WTC11 (cell line): ENCODE data around the gene PRKCZ. TPM values are rescaled to one million over a fixed set of nuclear protein-coding genes. Genes with fewer than 3 reads are reported as not detected.

Experiments used
- ATAC-seq: fragments of 200-7000 bp; cut with Tn5 transposase; 2 replicates; pipeline ENCODE4 v1.10.0; 2021; ENCODE audit warnings: mild to moderate bottlenecking, moderate library complexity
- CTCF ChIA-PET: fragments of 300-600 bp; sonication (Branson Sonifier 250); formaldehyde crosslinking; loops from one replicate; lab custom pipeline; 2021; ENCODE audit warnings: antibody characterized with exemption; lab: Charles Lee
- POLR2A ChIA-PET: fragments of 350-600 bp; sonication (Branson Sonifier 250); formaldehyde crosslinking; loops from one replicate; lab custom pipeline; 2021; ENCODE audit warnings: antibody characterized with exemption; lab: Charles Lee
- DNase-seq: peaks from one replicate; pipeline ENCODE4 v3.0.0; 2021; ENCODE audit warnings: low spot score
- H3K27ac Mint-ChIP-seq: 2 replicates; pipeline ENCODE4 v1.8.0; 2021; ENCODE audit warnings: mixed read lengths
- H3K27me3 Mint-ChIP-seq: 2 replicates; pipeline ENCODE4 v1.8.0; 2021; ENCODE audit warnings: low read depth, mild to moderate bottlenecking, moderate library complexity, mixed read lengths
- H3K36me3 Mint-ChIP-seq: 2 replicates; pipeline ENCODE4 v1.8.0; 2021; ENCODE audit warnings: mixed read lengths
- H3K4me1 Mint-ChIP-seq: 2 replicates; pipeline ENCODE4 v1.8.0; 2022; ENCODE audit warnings: mixed read lengths
- H3K4me3 Mint-ChIP-seq: 2 replicates; pipeline ENCODE4 v1.8.0; 2021; ENCODE audit warnings: mild to moderate bottlenecking, moderate library complexity, mixed read lengths
- H3K9me3 Mint-ChIP-seq: 2 replicates; pipeline ENCODE4 v1.8.0; 2021; ENCODE audit warnings: mixed read lengths
- AR ChIP-seq: fragments of 250-450 bp; sonication (Bioruptor Pico); IDR thresholded peaks from 2 replicates; pipeline ENCODE4 v1.9.0; 2021; ENCODE audit warnings: mild to moderate bottlenecking
- ATF2 ChIP-seq: sonication (generic); formaldehyde crosslinking; IDR thresholded peaks from 2 replicates; pipeline ENCODE4 v1.8.1; 2022; ENCODE audit warnings: low read depth, missing genetic modification reagents, borderline replicate concordance
- GTF2I ChIP-seq: fragments of 250-450 bp; sonication (Bioruptor Pico); conservative IDR thresholded peaks from 2 replicates; pipeline ENCODE4 v1.4.0; 2021; ENCODE audit warnings: mild to moderate bottlenecking
- NFATC4 ChIP-seq: fragments of 250-450 bp; sonication (Bioruptor Pico); IDR thresholded peaks from 2 replicates; pipeline ENCODE4 v1.9.0; 2021; ENCODE audit warnings: mild to moderate bottlenecking
- NFYB ChIP-seq: sonication (generic); formaldehyde crosslinking; conservative IDR thresholded peaks from 2 replicates; pipeline ENCODE4 v1.8.0; 2022; ENCODE audit warnings: low read depth, missing genetic modification reagents
- NR1H2 ChIP-seq: sonication (generic); formaldehyde crosslinking; IDR thresholded peaks from 2 replicates; pipeline ENCODE4 v1.9.0; 2021; ENCODE audit warnings: mild to moderate bottlenecking, moderate library complexity, missing genetic modification reagents
- NR2C2 ChIP-seq: sonication (generic); formaldehyde crosslinking; IDR thresholded peaks from 2 replicates; pipeline ENCODE4 v1.8.0; 2022; ENCODE audit warnings: mild to moderate bottlenecking, missing genetic modification reagents
- NR3C1 ChIP-seq: sonication (generic); formaldehyde crosslinking; conservative IDR thresholded peaks from 2 replicates; pipeline ENCODE4 v1.8.1; 2023; ENCODE audit warnings: low read depth, mild to moderate bottlenecking, missing genetic modification reagents
- PRRX2 ChIP-seq: fragments of 250-450 bp; sonication (Bioruptor Pico); IDR thresholded peaks from 2 replicates; pipeline ENCODE4 v1.8.0; 2021; ENCODE audit warnings: mild to moderate bottlenecking
- SOX15 ChIP-seq: fragments of 250-450 bp; sonication (Bioruptor Pico); IDR thresholded peaks from 2 replicates; pipeline ENCODE4 v1.9.0; 2021; ENCODE audit warnings: mild to moderate bottlenecking
- ZBTB21 ChIP-seq: sonication (generic); formaldehyde crosslinking; IDR thresholded peaks from 2 replicates; pipeline ENCODE4 v1.8.1; 2023; ENCODE audit warnings: mild to moderate bottlenecking, missing genetic modification reagents, borderline replicate concordance
- ZNF423 ChIP-seq: fragments of 250-450 bp; sonication (Bioruptor Pico); IDR thresholded peaks from 2 replicates; pipeline ENCODE4 v2.1.2; 2022; ENCODE audit warnings: mild to moderate bottlenecking, moderate library complexity
- ZNF671 ChIP-seq: fragments of 250-450 bp; sonication (Bioruptor Pico); IDR thresholded peaks from 2 replicates; pipeline ENCODE4 v1.8.0; 2021; ENCODE audit warnings: mild to moderate bottlenecking
- total RNA-seq: library from RNA; stranded (reverse); gene quantifications from 3 replicates; pipeline ENCODE4 v1.2.3, GENCODE V29; 2021
- TF ChIP-seq, protein P1 (sequence below): sonication (generic); formaldehyde crosslinking; IDR thresholded peaks from 2 replicates; pipeline ENCODE4 v1.8.1; 2023; ENCODE audit warnings: mild to moderate bottlenecking, moderate library complexity, missing genetic modification reagents
- TF ChIP-seq, protein P2 (sequence below): sonication (generic); formaldehyde crosslinking; IDR thresholded peaks from 2 replicates; pipeline ENCODE4 v1.8.0; 2023; ENCODE audit warnings: missing genetic modification reagents
- TF ChIP-seq, protein P3 (sequence below): sonication (generic); formaldehyde crosslinking; IDR thresholded peaks from 2 replicates; pipeline ENCODE4 v1.8.0; 2022; ENCODE audit warnings: missing genetic modification reagents

Gene PRKCZ
- total RNA-seq, 1 experiment from 2014 or later = 52.5 TPM

DNA sequence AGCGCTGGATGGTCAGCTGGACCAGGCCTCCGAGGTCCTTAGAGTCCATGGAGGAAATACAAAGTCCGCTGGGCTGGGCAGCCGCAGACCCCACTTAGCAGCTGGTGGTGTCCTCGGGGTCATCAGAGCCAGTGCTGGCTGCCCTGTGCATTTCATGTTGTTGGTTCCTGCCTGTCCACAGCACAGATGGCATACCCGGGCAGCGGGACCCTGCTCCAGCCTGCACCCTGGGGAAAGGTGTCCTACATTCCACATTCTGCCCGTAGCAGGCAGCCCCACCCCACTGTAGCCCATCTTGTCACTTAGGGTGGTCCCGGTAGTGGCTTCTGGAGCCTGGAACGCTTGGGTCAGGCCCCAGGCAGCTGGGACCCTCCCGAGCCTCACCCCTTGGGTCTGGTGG, 19.8 kb downstream of the PRKCZ start (continued):
- TF ChIP-seq, protein P1, sequence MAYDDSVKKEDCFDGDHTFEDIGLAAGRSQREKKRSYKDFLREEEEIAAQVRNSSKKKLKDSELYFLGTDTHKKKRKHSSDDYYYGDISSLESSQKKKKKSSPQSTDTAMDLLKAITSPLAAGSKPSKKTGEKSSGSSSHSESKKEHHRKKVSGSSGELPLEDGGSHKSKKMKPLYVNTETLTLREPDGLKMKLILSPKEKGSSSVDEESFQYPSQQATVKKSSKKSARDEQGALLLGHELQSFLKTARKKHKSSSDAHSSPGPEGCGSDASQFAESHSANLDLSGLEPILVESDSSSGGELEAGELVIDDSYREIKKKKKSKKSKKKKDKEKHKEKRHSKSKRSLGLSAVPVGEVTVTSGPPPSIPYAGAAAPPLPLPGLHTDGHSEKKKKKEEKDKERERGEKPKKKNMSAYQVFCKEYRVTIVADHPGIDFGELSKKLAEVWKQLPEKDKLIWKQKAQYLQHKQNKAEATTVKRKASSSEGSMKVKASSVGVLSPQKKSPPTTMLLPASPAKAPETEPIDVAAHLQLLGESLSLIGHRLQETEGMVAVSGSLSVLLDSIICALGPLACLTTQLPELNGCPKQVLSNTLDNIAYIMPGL (CRISPR knock-in tag) = no peak
- no peak for TF ChIP-seq ZNF423
- TF ChIP-seq ZBTB21 (CRISPR knock-in tag) = no peak
- no peak for TF ChIP-seq AR (CRISPR knock-in tag)
- no peak for TF ChIP-seq NR3C1 (CRISPR knock-in tag)
- TF ChIP-seq NFATC4 (CRISPR knock-in tag) = no peak
- TF ChIP-seq SOX15 = no peak
- no peak for TF ChIP-seq NR1H2 (CRISPR knock-in tag)
- TF ChIP-seq ATF2 (CRISPR knock-in tag) = no peak
- TF ChIP-seq NR2C2 (CRISPR knock-in tag) = no peak
- TF ChIP-seq ZNF671 = no peak
- TF ChIP-seq, protein P2, sequence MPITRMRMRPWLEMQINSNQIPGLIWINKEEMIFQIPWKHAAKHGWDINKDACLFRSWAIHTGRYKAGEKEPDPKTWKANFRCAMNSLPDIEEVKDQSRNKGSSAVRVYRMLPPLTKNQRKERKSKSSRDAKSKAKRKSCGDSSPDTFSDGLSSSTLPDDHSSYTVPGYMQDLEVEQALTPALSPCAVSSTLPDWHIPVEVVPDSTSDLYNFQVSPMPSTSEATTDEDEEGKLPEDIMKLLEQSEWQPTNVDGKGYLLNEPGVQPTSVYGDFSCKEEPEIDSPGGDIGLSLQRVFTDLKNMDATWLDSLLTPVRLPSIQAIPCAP = no peak

- no peak for DNase-seq
- CTCF ChIA-PET = interaction anchor here (0.9 to 2.0 kb wide), 5 partner anchors 21 to 124 kb away, joined by 3 to 9 read pairs (median 5); partner anchors contain the start of gene FAAP20
Observed at GRCh38 chr1:2070800-2071530, 20.8 kb downstream of the PRKCZ start.

More at GRCh38 chr1:2070800-2071530, 20.8 kb downstream of the PRKCZ start:
- no peak for ATAC-seq
- H3K27me3 Mint-ChIP-seq = no peaks in the 10 kb centered on the region
- no peak overlapping the region for H3K4me3 Mint-ChIP-seq
- peaks cover 7% of the 10 kb centered on the region; the same call in 1 of the 2 replicates for H3K36me3 Mint-ChIP-seq
- POLR2A ChIA-PET = interaction anchor here (0.7 kb wide), 1 partner anchor 119 kb away, joined by 3 read pairs; no protein-coding TSS in a partner anchor
- H3K4me1 Mint-ChIP-seq = peaks cover 19% of the 10 kb centered on the region
- H3K9me3 Mint-ChIP-seq = no peaks in the 10 kb centered on the region
- H3K27ac Mint-ChIP-seq = no peak overlapping the region
- TF ChIP-seq PRRX2 (CRISPR knock-in tag) = no peak
- TF ChIP-seq GTF2I (CRISPR knock-in tag) = no peak
- TF ChIP-seq, protein P3, sequence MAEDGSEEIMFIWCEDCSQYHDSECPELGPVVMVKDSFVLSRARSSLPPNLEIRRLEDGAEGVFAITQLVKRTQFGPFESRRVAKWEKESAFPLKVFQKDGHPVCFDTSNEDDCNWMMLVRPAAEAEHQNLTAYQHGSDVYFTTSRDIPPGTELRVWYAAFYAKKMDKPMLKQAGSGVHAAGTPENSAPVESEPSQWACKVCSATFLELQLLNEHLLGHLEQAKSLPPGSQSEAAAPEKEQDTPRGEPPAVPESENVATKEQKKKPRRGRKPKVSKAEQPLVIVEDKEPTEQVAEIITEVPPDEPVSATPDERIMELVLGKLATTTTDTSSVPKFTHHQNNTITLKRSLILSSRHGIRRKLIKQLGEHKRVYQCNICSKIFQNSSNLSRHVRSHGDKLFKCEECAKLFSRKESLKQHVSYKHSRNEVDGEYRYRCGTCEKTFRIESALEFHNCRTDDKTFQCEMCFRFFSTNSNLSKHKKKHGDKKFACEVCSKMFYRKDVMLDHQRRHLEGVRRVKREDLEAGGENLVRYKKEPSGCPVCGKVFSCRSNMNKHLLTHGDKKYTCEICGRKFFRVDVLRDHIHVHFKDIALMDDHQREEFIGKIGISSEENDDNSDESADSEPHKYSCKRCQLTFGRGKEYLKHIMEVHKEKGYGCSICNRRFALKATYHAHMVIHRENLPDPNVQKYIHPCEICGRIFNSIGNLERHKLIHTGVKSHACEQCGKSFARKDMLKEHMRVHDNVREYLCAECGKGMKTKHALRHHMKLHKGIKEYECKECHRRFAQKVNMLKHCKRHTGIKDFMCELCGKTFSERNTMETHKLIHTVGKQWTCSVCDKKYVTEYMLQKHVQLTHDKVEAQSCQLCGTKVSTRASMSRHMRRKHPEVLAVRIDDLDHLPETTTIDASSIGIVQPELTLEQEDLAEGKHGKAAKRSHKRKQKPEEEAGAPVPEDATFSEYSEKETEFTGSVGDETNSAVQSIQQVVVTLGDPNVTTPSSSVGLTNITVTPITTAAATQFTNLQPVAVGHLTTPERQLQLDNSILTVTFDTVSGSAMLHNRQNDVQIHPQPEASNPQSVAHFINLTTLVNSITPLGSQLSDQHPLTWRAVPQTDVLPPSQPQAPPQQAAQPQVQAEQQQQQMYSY = no peak
- no peak for TF ChIP-seq ZNF423
- no peak for TF ChIP-seq NFYB (CRISPR knock-in tag)
